Esophagus (tissue), 2 donors: Measurements from ENCODE around the gene PRM3. TPM values are rescaled to one million over a fixed set of nuclear protein-coding genes. Genes with fewer than 3 reads are reported as not detected.

Experiments used
- H3K27ac ChIP-seq, 2 donors: one replicate each; pipeline ENCODE4 v1.5.1; 2013; ENCODE audit warnings: low read depth in 2 of 2, mild to moderate bottlenecking in 2 of 2, inconsistent platforms in 1 of 2, low read length in 1 of 2, moderate library complexity in 1 of 2
- H3K27me3 ChIP-seq, 2 donors: one replicate each; pipeline ENCODE4 v1.6.1; 2013; ENCODE audit warnings: low read length in 2 of 2, control low read depth in 1 of 2, mild to moderate bottlenecking in 1 of 2; ENCODE audit not compliant: insufficient read depth in 2 of 2, control insufficient read depth in 1 of 2
- H3K36me3 ChIP-seq, 2 donors: one replicate each; pipeline ENCODE4 v1.6.1; 2013; ENCODE audit warnings: low read length in 1 of 2; ENCODE audit not compliant: control insufficient read depth in 2 of 2, insufficient read depth in 2 of 2
- H3K4me1 ChIP-seq, 2 donors: one replicate each; pipeline ENCODE4 v1.6.1; 2013; ENCODE audit warnings: low read length in 1 of 2; ENCODE audit not compliant: control insufficient read depth in 2 of 2, insufficient read depth in 2 of 2
- H3K4me3 ChIP-seq, 2 donors: one replicate each; pipeline ENCODE4 v1.5.1; 2013; ENCODE audit warnings: low read length in 2 of 2, mild to moderate bottlenecking in 2 of 2, low read depth in 1 of 2, moderate library complexity in 1 of 2
- H3K9me3 ChIP-seq, 2 donors: one replicate each; pipeline ENCODE4 v1.6.1; 2013; ENCODE audit warnings: mild to moderate bottlenecking in 2 of 2, low read depth in 1 of 2, low read length in 1 of 2, moderate library complexity in 1 of 2; ENCODE audit not compliant: control insufficient read depth in 2 of 2, insufficient read depth in 1 of 2
- WGBS, 2 donors: extraction: QIAGEN DNeasy Blood & Tissue Kit; methylation state at CpG; one replicate each; pipeline ENCODE4 v1.1.7; 2013; 5-methylcytosine and 5-hydroxymethylcytosine counted together
- polyA plus RNA-seq, 2 donors: library from polyadenylated mRNA; stranded (reverse); fragments of 200-250 nt; gene quantifications; one replicate each; pipeline ENCODE4 v1.2.3, GENCODE V29; 2013
- donor health status: healthy with polysubstance abuse.
- donor health status: Bipolar disorder and iron deficiency.

The PRM3 gene
- polyA plus RNA-seq, 2 donors = not detected

DNA sequence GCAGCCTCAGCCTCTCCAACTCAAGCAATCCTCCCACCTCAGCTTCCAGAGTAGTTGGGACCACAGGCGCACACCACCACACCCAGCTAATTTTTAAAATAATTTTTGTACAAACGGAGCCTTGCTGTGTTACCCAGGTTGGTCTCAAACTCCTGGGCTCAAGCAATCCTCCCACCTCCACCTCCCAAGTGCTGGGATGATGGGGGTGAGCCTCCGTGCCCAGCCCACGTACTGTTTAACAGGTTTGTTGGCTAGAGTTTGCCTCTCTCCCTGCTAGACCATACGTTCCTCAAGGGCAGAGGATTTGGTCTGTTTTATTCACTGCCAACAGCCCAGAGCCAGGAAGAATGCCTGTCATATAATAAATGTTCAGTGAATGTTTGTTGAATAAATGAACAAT, 44.0 kb downstream of the PRM3 start:
- Histone ChIP-seq H3K27ac (no peak overlapping the region), H3K36me3 (no peaks in the 10 kb centered on the region), H3K4me1 (peaks cover 0 to 5% of the 10 kb centered on the region in 2 donors), H3K9me3 (no peaks in the 10 kb centered on the region), H3K27me3 (no peaks in the 10 kb centered on the region), H3K4me3 (no peak overlapping the region)
- 52 to 53% methylated on average over 5 of the region's 5 CpGs for WGBS, 2 donors

DNA sequence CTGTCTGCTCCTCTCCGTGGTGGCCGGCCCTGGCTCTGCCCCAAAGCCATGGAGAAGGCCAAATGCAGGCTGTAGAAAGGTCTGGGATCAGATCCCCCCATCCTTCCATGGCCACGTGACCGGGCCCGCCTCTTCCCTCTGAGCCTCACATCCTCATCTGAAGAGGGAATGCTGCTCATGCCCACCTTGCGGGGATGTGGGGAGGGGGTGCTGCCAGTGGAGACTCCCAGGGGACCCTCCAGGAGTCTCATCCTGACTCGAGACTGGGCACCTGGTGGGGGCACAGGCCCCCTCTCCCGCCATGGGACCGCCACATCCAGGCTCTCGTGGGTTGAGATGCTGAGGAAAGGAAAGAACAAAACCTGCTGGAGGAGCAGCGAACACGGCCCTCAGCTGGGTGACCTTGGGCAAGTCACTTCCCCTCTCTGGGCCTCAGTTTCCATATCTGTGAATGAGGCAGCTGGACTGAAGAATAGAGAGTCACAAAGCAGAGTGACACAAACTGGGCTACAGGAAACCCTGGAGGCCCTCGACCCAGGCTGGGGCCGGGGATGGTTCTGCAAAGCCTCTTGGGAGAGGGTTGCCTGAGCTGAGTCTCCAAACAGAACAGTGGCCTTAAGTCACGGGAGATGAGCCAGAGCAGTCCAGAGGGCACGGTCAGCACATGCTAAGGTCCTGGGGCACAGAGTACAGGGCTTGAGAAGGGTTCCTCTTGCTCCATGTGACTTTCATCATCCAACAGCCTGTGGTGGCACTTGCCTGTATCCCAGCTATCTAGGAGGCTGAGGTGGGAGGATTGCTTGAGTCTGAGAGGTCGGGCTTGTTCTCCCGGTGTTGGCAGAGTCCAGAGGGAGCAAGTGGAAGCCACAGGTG, 47.5 kb downstream of the PRM3 start:
- peak overlapping the region in 1 of 2 donors; percentile 38 for H3K27ac ChIP-seq
- H3K9me3 ChIP-seq = no peaks in the 10 kb centered on the region
- H3K4me1 ChIP-seq = peaks cover 0 to 5% of the 10 kb centered on the region in 2 donors
- WGBS, 2 donors = 72 to 79% methylated on average over 18 of the region's 18 CpGs
- no peaks in the 10 kb centered on the region for H3K36me3 ChIP-seq
- H3K4me3 ChIP-seq = no peak overlapping the region
- H3K27me3 ChIP-seq = no peaks in the 10 kb centered on the region

DNA sequence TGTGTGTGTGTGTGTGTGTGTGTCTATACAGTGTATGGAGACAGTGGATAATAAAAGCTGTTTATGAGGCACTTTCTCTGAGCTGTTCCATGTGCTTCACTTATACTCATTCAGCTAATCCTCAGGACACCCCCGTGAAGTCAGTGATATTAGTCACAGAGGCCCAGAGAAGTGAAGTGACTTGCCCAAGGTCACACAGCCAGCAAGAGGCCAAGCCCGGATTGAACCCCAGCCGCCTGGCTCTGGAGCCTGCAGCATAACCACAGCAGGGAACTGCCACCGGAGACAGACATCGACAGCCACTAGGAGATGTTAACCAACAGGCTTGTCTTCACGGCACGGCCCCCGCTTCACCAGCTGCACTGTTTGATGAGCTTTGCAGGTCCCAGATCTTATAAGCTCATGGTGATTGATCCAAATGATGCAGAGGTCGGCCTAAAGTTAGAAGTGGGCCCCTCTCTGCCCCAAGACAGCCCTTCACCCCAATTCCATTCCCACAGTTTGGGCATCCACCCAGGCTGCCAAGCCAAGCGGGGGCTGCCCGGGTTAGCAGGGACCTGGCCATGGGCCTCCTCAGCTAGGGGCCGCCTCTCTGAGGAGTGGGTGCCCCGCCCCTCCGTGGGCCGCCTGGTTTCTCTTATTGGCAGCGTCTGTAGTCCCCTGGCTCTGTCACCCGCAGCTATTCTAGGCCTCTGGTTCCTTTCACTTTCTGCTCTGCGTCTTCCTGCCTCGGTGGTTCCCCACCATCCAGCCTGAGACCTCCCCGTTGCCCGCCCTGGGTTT, 48.3 kb downstream of the PRM3 start:
- Histone ChIP-seq H3K9me3 (no peaks in the 10 kb centered on the region), H3K27ac (peak overlapping the region; percentile 57 to 72), H3K4me1 (peaks cover 0 to 4% of the 10 kb centered on the region in 2 donors), H3K4me3 (no peak overlapping the region), H3K36me3 (no peaks in the 10 kb centered on the region), H3K27me3 (no peaks in the 10 kb centered on the region)
- 53 to 68% methylated on average over 21 of the region's 21 CpGs for WGBS, 2 donors

DNA sequence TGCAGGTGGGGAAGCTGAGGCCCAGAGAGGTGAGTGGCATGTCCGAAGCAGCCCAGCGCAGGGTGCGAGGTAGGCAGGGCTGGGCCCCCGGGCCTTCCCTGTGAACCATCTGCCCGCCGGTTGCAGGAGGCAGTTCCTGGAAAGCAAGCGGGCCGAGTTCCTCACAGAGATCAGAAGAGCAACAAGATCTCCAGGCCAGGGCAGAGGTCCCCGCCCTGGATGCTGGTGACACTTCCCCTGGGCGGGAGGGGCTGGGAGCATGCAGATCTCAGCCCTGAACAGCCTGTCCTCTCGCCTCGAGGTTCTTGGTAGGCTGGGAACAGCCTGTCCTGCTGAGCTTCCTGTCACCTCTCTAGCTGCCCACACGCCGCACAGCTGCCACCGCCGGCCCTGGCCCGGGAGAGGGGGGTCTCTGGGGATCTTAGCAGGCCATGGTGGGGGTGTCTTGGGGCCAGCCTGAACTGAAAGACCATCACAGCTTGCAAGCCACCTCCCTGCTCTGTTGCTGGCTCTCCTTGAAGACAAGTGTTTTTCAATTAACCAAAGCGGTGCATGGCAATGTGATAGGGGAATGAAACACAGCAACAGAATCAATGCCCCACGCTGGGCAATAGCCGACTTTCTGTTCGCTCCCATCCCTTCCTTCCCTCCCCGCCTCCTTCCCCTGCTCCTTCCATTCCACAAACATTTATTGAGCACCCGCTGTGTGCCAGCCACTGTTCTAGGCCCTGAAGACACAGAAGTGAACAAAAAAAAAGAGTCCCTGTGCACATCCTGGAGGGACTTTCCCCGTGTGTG, 49.1 kb downstream of the PRM3 start:
- 61 to 67% methylated on average over 24 of the region's 24 CpGs for WGBS, 2 donors
- Histone ChIP-seq H3K4me3 (no peak overlapping the region), H3K27ac (peak overlapping the region; percentile 57 to 72), H3K27me3 (no peaks in the 10 kb centered on the region), H3K36me3 (no peaks in the 10 kb centered on the region), H3K4me1 (peaks cover 0 to under 1% of the 10 kb centered on the region in 2 donors), H3K9me3 (peaks cover 0 to under 1% of the 10 kb centered on the region in 2 donors)

Other genes starting within 250 kb of the PRM3 start
- 1 to 10 TPM; 1.9 to 2.8 TPM for gene SOCS1, start 17.4 kb downstream of the PRM3 start, polyA plus RNA-seq
- gene TNP2, start 4.3 kb downstream of the PRM3 start, polyA plus RNA-seq = not detected
- not detected for gene PRM2, start 2.9 kb upstream of the PRM3 start, polyA plus RNA-seq
- not detected for gene PRM1, start 7.7 kb upstream of the PRM3 start, polyA plus RNA-seq
- 10 to 100 TPM in 1 of 2 donors, 1 to 10 TPM in 1; 9.1 to 11.3 TPM for gene RMI2, start 71.8 kb upstream of the PRM3 start, polyA plus RNA-seq